NCI-H187 treated with DMSO at 0.1 percent for 48 hours (cell line): ENCODE data around the gene KRTAP2-3.
"Not testable (repeated sequence)": the region's sequence is repeated elsewhere in the genome, so short reads cannot be mapped to it uniquely, and the experiment has no call there.

ENCODE experiments used
- DNase-seq: peaks from one replicate; lab custom pipeline; 2025; lab: John Stamatoyannopoulos, UW

The KRTAP2-3 gene

DNA sequence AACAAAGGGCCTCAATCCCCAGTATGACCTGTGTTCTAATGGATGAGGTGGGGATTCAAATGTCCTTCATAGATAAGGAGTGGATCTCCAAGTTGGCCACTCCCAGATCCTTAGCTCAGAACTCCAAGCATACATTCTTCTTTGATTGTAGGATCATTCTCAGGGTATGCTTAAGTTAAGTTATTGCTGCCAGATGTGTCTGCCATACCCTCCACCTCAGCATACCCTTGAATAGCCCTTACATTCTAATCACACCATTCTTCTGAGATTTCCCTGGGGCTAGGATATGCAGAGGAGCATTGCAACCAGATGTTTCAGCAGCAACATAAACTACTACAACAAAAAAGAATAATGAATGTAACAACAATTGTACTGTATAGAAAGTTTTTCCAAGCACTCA lies 7.4 kb upstream of the KRTAP2-3 start:
- no peak for DNase-seq

GRCh38 chr17:41065829-41066624 lies 6.1 kb upstream of the KRTAP2-3 start, which contains the start of gene KRTAP2-4:
TSS of gene KRTAP2-4 (minus strand) at chr17:41065879. CDS start at chr17:41065845, 34 bp downstream.
- DNase-seq, result no peak

DNA sequence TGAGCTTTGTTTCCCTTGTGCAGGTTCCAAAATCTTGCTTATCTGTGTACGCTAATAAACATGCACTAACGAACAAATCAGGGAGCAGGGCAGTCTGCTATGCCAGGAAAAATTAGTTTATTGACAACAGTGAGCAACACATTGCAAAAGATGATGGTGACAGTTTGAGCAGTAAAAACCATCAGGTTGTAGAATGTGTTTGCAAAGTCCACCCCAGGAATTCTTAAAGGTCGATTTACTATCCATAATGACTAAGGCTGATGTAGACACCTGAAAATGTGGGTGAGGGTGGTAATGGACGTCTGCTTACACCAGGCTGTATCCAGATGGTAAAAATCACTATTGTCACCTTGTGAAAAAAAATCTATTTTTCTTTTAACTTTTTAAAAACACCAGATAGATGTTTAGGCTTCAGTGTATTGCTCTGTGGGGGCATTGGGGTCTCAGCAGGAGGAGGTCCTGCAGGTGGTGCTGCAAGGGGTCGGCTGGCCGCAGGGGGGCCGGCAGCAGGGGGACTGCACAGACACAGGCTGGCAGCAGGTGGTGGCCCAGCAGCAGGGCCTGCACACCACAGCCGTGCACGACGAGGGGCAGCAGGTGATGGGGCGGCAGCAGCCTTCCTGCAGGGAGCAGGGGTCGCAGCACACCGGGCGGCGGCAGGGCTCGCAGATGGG lies 5.2 kb upstream of the KRTAP2-3 start:
- not testable (repeated sequence) for DNase-seq

- no peak for DNase-seq
Observed at GRCh38 chr17:41064301-41064700, 4.4 kb upstream of the KRTAP2-3 start.

GRCh38 chr17:41063449-41063848 lies 3.5 kb upstream of the KRTAP2-3 start:
- no peak for DNase-seq

DNA sequence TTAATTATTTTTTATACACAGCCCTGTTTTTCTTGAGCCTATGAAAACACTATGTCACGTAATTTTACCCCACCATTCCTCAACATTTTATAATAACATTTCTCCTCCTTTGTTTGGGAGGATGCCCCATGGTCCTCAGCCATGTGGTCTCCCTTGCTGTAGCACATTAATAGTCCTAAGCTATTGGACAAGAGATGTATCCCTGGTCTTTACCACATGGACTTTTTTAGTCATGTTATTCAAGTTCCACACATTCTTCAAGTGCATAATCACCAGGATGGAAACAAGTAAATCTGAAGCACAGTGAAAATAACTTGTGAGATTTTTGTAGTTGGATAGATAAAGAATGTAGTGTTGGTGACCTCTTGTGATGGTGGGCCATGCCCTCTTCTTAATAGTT lies 2.0 kb upstream of the KRTAP2-3 start:
- DNase-seq, result no peak

- not testable (repeated sequence) for DNase-seq
Observed at GRCh38 chr17:41059276-41060051, 450 bp downstream of the KRTAP2-3 start.

- DNase-seq, result no peak
Observed at GRCh38 chr17:41058741-41059140, 1.2 kb downstream of the KRTAP2-3 start.

- no peak for DNase-seq
Observed at GRCh38 chr17:41057547-41057946, 2.4 kb downstream of the KRTAP2-3 start.

DNA sequence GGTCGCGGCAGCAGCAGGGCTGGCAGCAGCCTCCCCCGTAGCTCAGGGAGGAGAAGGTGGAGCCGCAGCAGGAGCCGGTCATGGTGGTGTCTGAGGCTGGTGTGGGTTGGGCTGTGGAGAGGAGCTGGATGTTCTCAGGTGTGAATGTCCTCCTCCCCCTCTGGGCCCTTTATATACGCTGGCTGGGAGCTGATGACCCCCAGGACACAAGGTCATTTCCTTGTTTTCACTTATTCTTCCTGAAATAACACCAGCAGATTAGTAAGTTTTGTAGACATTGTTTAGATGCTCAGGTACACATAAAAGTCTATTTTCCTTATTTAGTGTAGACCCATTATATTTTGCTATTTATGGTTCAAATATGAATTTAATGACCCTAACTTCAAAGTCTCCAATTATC lies 4.8 kb downstream of the KRTAP2-3 start, which contains the start of gene KRTAP2-2:
Gene KRTAP2-2, minus strand, starts transcription at position 101 of the 400 bp plus-strand sequence. Its CDS starts 19 bp downstream, at position 82.
- not testable (repeated sequence) for DNase-seq

- DNase-seq, result not testable (repeated sequence)
Observed at GRCh38 chr17:41054556-41054955, 5.4 kb downstream of the KRTAP2-3 start.

GRCh38 chr17:41054025-41054424 lies 5.9 kb downstream of the KRTAP2-3 start:
- no peak for DNase-seq

DNA sequence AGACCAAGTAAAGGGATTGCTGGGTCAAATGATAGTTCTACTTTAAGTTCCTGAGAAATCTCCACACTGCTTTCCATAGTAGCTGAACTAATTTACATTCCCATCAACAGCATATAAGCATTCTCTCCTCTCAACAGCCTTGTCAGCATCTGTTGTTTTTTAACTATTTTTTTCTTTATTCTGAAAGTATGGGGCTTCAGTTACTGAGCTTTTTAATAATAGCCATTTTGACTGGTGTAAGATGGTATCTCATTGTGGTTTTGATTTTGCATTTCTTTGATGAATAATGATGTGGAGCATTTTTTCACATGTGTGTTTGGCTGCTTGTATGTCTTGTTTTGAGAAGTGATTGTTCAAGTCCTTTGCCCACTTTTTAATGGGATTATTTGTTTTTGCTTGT lies 7.3 kb downstream of the KRTAP2-3 start:
- no peak for DNase-seq

- DNase-seq, result no peak
Observed at GRCh38 chr17:41049110-41049509, 10.8 kb downstream of the KRTAP2-3 start.

- no peak for DNase-seq
Observed at GRCh38 chr17:41048441-41048840, 11.5 kb downstream of the KRTAP2-3 start.

DNA sequence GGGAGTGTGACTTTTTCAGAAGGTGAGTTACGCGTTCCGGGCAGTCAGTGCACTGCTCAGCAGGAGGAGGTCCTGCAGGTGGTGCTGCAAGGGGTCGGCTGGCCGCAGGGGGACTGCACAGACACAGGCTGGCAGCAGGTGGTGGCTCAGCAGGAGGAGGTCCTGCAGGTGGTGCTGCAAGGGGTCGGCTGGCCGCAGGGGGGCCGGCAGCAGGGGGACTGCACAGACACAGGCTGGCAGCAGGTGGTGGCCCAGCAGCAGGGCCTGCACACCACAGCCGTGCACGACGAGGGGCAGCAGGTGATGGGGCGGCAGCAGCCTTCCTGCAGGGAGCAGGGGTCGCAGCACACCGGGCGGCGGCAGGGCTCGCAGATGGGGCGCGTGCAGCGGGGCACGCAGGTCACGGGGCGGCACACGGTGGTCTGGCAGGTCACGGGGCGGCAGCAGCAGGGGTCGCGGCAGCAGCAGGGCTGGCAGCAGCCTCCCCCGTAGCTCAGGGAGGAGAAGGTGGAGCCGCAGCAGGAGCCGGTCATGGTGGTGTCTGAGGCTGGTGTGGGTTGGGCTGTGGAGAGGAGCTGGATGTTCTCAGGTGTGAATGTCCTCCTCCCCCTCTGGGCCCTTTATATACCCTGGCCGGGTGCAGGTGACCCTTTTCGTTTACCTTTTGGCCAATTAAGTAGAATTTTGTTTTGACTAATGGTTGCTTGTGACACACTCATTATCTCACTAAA lies 13.0 kb downstream of the KRTAP2-3 start, which contains the start of gene KRTAP2-1:
Gene KRTAP2-1, minus strand, starts transcription at position 582 of the 731 bp plus-strand sequence. Its CDS starts 49 bp downstream, at position 533.
- not testable (repeated sequence) for DNase-seq

- DNase-seq, result no peak
Observed at GRCh38 chr17:41042953-41043352, 17.0 kb downstream of the KRTAP2-3 start.

DNA sequence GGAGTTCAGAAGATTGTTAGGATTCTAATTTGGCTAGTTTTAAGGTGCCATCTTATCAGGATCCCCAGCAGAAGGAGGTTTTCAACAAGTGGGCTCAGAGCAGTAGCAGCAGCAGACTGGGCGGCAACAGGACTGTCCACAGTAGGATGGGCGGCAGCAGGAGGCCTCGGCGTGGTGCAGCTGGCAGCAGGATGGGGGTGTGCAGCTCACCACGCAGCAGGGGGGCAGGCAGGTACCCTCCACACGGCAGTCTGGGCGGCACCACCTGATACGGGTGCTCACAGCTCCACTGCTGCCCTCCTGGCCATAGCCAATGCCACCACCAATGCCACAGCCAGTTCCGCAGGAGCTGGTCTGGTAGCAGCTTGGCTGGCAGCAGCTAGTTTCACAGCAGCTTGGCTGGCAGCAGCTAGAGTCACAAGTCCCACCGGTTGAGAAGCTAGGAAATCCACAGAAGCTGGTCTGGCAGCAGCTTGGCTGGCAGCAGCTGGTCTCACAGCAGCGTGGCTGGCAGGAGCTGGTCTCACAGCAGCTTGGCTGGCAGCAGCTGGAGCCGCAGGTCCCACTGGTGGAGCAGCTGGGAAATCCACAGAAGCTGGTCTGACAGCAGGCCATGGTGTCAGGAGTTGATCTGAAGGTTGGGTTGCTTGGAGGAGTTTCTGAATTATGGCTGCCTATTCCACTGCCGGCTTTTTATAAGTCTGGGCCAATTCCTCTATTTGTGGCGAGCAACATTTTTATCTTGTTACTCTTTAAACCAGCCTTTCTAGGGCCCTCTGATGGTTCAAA lies 18.9 kb downstream of the KRTAP2-3 start, which contains the start of gene KRTAP1-1:
Gene KRTAP1-1, minus strand, starts transcription at position 668 of the 789 bp plus-strand sequence. Its CDS starts 53 bp downstream, at position 615.
- DNase-seq, result not testable (repeated sequence)

- DNase-seq, result no peak
Observed at GRCh38 chr17:41037853-41038350, 22.0 kb downstream of the KRTAP2-3 start.

- DNase-seq, result not testable (repeated sequence)
Observed at GRCh38 chr17:41034346-41034935, 25.5 kb downstream of the KRTAP2-3 start, which contains the start of gene KRTAP1-3. TSS of gene KRTAP1-3 (minus strand) at chr17:41034874. CDS start at chr17:41034821, 53 bp downstream.
